Measurements from ENCODE around the gene MAST2.

MAST2 gene

DNA sequence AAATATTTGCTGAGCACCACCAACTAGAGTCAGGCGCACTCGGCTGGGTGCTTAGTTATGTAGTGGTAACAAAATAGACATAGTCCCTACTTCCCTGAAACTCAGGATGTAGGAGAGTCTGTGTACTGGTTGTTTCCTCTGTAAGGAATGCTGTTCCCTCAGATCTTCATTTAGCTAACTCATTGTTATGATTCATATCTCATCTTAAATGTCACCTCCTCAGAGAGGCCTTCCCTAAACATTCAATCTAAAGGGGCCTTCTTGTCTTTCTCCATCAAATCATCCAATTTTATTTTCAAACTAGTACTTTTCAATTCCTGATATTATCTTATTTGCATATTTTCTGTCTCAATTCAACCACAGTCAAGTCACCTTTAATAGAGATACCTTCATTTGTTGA, 196.1 kb downstream of the MAST2 start:
- H3K4me3 ChIP-seq (ENCODE audit: low read depth, low read length, poor library complexity, severe bottlenecking) = no peak overlapping the region

DNA sequence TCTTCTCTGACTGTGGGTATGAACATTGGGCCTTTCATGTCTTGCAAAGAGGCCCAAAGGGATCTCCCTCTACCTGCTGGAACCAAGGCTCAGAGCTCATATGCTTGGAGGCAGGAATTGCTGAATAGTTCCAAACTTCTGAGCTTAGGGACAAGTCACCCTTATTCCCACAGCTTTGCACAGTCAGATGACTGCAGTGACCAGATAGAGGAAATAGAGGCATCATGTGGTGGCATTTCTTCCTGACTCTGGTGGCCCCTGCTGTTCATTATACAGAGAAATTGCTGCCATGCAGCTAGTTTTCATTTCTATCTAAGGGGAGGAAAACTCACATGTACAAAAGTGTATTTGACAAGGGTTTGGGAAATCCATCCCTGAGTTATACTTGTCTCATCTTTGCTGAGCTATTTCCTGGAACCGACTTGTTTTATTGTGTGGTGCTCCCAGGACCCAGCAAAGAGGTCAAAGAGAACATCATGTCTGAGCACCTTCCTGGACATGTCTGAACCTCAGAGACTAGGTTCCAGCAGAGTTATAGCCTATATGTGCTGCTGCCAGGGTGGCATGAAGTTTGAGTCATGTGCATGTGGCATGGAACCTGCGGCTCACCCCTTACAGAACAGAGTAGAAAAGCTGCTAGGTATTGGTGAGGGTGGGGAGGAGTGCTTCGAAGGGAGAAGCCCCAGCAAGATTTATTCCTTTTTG, 197.8 kb downstream of the MAST2 start:
- Histone ChIP-seq H3K27me3 (ENCODE audit: insufficient read depth, low read length) (no peaks in the 10 kb centered on the region), H3K4me3 (ENCODE audit: low read depth, low read length, poor library complexity, severe bottlenecking) (no peak overlapping the region), H3K79me2 (ENCODE audit: insufficient read depth, low read length) (no peaks in the 10 kb centered on the region), H3K36me3 (ENCODE audit: insufficient read depth, low read length) (peaks cover 21% of the 10 kb centered on the region; the same call in 1 of the 2 replicates), H3K27ac (ENCODE audit: low read depth, low read length, poor library complexity, severe bottlenecking) (no peak overlapping the region), H4K20me1 (ENCODE audit: insufficient read depth, low read length) (no peaks in the 10 kb centered on the region), H3K9ac (ENCODE audit: low read length) (no peak overlapping the region), H3K9me3 (ENCODE audit: low read length) (no peaks in the 10 kb centered on the region), H3K4me2 (ENCODE audit: low read length) (no peak overlapping the region), H3K4me1 (ENCODE audit: insufficient read depth, low read length, severe bottlenecking) (no peaks in the 10 kb centered on the region), H3K9me2 (ENCODE audit: low read depth, low read length) (no peaks in the 10 kb centered on the region), H3F3A (ENCODE audit: insufficient read depth, low read length) (no peaks in the 10 kb centered on the region), H2AFZ (ENCODE audit: low read length) (no peak overlapping the region)
- TF ChIP-seq, protein P1, sequence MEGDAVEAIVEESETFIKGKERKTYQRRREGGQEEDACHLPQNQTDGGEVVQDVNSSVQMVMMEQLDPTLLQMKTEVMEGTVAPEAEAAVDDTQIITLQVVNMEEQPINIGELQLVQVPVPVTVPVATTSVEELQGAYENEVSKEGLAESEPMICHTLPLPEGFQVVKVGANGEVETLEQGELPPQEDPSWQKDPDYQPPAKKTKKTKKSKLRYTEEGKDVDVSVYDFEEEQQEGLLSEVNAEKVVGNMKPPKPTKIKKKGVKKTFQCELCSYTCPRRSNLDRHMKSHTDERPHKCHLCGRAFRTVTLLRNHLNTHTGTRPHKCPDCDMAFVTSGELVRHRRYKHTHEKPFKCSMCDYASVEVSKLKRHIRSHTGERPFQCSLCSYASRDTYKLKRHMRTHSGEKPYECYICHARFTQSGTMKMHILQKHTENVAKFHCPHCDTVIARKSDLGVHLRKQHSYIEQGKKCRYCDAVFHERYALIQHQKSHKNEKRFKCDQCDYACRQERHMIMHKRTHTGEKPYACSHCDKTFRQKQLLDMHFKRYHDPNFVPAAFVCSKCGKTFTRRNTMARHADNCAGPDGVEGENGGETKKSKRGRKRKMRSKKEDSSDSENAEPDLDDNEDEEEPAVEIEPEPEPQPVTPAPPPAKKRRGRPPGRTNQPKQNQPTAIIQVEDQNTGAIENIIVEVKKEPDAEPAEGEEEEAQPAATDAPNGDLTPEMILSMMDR (IDR thresholded peaks at IDR 0.05; ENCODE audit: low read length) = peak; percentile 29; the same call in 1 of the 2 replicates
- TF ChIP-seq EZH2 (IDR thresholded peaks at IDR 0.05; ENCODE audit: borderline replicate concordance, low read length) = no peak

More for the DNA sequence above, 196.1 kb downstream of the MAST2 start:
- no peak overlapping the region for H2AFZ ChIP-seq (ENCODE audit: low read length)
- no peaks in the 10 kb centered on the region for H3F3A ChIP-seq (ENCODE audit: insufficient read depth, low read length)
- no peaks in the 10 kb centered on the region for H3K4me1 ChIP-seq (ENCODE audit: insufficient read depth, low read length, severe bottlenecking)
- no peaks in the 10 kb centered on the region for H3K79me2 ChIP-seq (ENCODE audit: insufficient read depth, low read length)
- no peak overlapping the region for H3K9ac ChIP-seq (ENCODE audit: low read length)
- no peaks in the 10 kb centered on the region for H3K27me3 ChIP-seq (ENCODE audit: insufficient read depth, low read length)
- H3K9me3 ChIP-seq (ENCODE audit: low read length) = no peaks in the 10 kb centered on the region
- no peak for TF ChIP-seq EZH2 (IDR thresholded peaks at IDR 0.05; ENCODE audit: borderline replicate concordance, low read length)
- TF ChIP-seq, protein P1 (IDR thresholded peaks at IDR 0.05; ENCODE audit: low read length) = no peak
- H3K36me3 ChIP-seq (ENCODE audit: insufficient read depth, low read length) = peaks cover 8% of the 10 kb centered on the region; the same call in 1 of the 2 replicates
- H3K4me2 ChIP-seq (ENCODE audit: low read length) = no peak overlapping the region
- no peak overlapping the region for H3K27ac ChIP-seq (ENCODE audit: low read depth, low read length, poor library complexity, severe bottlenecking)
- no peaks in the 10 kb centered on the region for H4K20me1 ChIP-seq (ENCODE audit: insufficient read depth, low read length)
- H3K9me2 ChIP-seq (ENCODE audit: low read depth, low read length) = no peaks in the 10 kb centered on the region

GRCh38 chr1:46002551-46003150, 199.2 kb downstream of the MAST2 start:
- no peaks in the 10 kb centered on the region for H3F3A ChIP-seq (ENCODE audit: insufficient read depth, low read length)
- no peaks in the 10 kb centered on the region for H3K9me3 ChIP-seq (ENCODE audit: low read length)
- no peak overlapping the region for H3K27ac ChIP-seq (ENCODE audit: low read depth, low read length, poor library complexity, severe bottlenecking)
- H3K9ac ChIP-seq (ENCODE audit: low read length) = no peak overlapping the region
- no peaks in the 10 kb centered on the region for H3K4me1 ChIP-seq (ENCODE audit: insufficient read depth, low read length, severe bottlenecking)
- no peak overlapping the region for H3K4me2 ChIP-seq (ENCODE audit: low read length)
- TF ChIP-seq, protein P1 (IDR thresholded peaks at IDR 0.05; ENCODE audit: low read length) = no peak
- no peak for TF ChIP-seq EZH2 (IDR thresholded peaks at IDR 0.05; ENCODE audit: borderline replicate concordance, low read length)
- no peak overlapping the region for H2AFZ ChIP-seq (ENCODE audit: low read length)
- no peaks in the 10 kb centered on the region for H4K20me1 ChIP-seq (ENCODE audit: insufficient read depth, low read length)
- H3K4me3 ChIP-seq (ENCODE audit: low read depth, low read length, poor library complexity, severe bottlenecking) = no peak overlapping the region
- H3K79me2 ChIP-seq (ENCODE audit: insufficient read depth, low read length) = no peaks in the 10 kb centered on the region
- no peaks in the 10 kb centered on the region for H3K27me3 ChIP-seq (ENCODE audit: insufficient read depth, low read length)
- peaks cover 35% of the 10 kb centered on the region for H3K36me3 ChIP-seq (ENCODE audit: insufficient read depth, low read length)
- H3K9me2 ChIP-seq (ENCODE audit: low read depth, low read length) = no peaks in the 10 kb centered on the region

Data from OCI-LY1 (cell line).